Breast epithelium (tissue), 4 donors: ENCODE data around the gene CDX1. TPM values are rescaled to one million over a fixed set of nuclear protein-coding genes. Genes with fewer than 3 reads are reported as not detected.
A peak's percentile ranks its signal among the peaks of the same experiment; 100 is the strongest.

Experiments
- DNase-seq, 2 donors: peaks; one replicate each; pipeline ENCODE4 v3.0.0-alpha.2; 2019; ENCODE audit warnings: low spot score in 2 of 2
- H3K27ac ChIP-seq, 2 donors: fragments of 200-600 bp; sonication (generic) in 1 of 2; one replicate each; pipeline ENCODE4 v1.5.1; 2016 to 2019; ENCODE audit warnings: mild to moderate bottlenecking in 1 of 2
- H3K27me3 ChIP-seq, 2 donors: fragments of 200-600 bp; sonication (generic) in 1 of 2; one replicate each; pipeline versions ENCODE4 v1.5.1 to v1.6.0; 2017 to 2019; ENCODE audit warnings: control low read depth in 1 of 2, mild to moderate bottlenecking in 1 of 2
- H3K36me3 ChIP-seq: fragments of 200-600 bp; one replicate; pipeline ENCODE4 v1.5.1; 2019
- H3K4me1 ChIP-seq, 2 donors: fragments of 200-600 bp; sonication (generic); one replicate each; pipeline ENCODE4 v1.5.1; 2016 to 2019; ENCODE audit warnings: control low read depth in 1 of 2
- H3K4me3 ChIP-seq, 3 donors: fragments of 200-600 bp; sonication (generic); 1 replicate in 2 of 3; 2 replicates in 1 of 3; pipeline ENCODE4 v1.5.1; 2016 to 2019; ENCODE audit warnings: mild to moderate bottlenecking in 3 of 3, moderate library complexity in 2 of 3
- H3K9me3 ChIP-seq, 2 donors: fragments of 200-600 bp; sonication (generic) in 1 of 2; one replicate each; pipeline ENCODE4 v1.5.1; 2016 to 2019; ENCODE audit warnings: control low read depth in 1 of 2
- CTCF ChIP-seq, 3 donors: fragments of 450-650 bp; IDR thresholded peaks; one replicate each; pipeline ENCODE4 v1.5.1; 2016 to 2017; ENCODE audit warnings: antibody characterized with exemption in 3 of 3, mild to moderate bottlenecking in 3 of 3, moderate library complexity in 3 of 3
- POLR2A ChIP-seq: fragments of 450-650 bp; IDR thresholded peaks from one replicate; pipeline ENCODE4 v1.6.1; 2016; ENCODE audit warnings: antibody characterized with exemption, mild to moderate bottlenecking, moderate library complexity
- POLR2AphosphoS5 ChIP-seq, 3 donors: sonication (generic); formaldehyde crosslinking; IDR thresholded peaks; one replicate each; pipeline ENCODE4 v1.6.1; 2017; ENCODE audit warnings: antibody characterized with exemption in 3 of 3
- intact Hi-C: fragments of 100-400 bp; cut with DNase I; formaldehyde crosslinking; loops from one replicate; pipeline ENCODE4 v1.15.1; 2023; ENCODE audit warnings: low total_unique reads
- total RNA-seq, 3 donors: library from RNA; depleted of rRNA; stranded (reverse); fragments of >200 nt; gene quantifications; one replicate each; pipeline ENCODE4 v1.1.0, GENCODE V29; 2016

CDX1 gene
- total RNA-seq, 3 donors from 2014 or later = 1.3 TPM; not detected in 2

GRCh38 chr5:150186137-150186536 is 19.6 kb downstream of the CDX1 start:
- Histone ChIP-seq H3K4me3 (no peak overlapping the region), H3K27ac (no peak overlapping the region), H3K36me3 (no peaks in the 10 kb centered on the region), H3K27me3 (peaks cover 9 to 27% of the 10 kb centered on the region in 2 donors), H3K4me1 (no peaks in the 10 kb centered on the region), H3K9me3 (no peaks in the 10 kb centered on the region)
- TF ChIP-seq POLR2A (no peak), CTCF (IDR thresholded peaks at IDR 0.05) (no peak), POLR2AphosphoS5 (IDR thresholded peaks at IDR 0.05) (no peak)
- intact Hi-C loops = no loop called here
- DNase-seq = no peak

DNA sequence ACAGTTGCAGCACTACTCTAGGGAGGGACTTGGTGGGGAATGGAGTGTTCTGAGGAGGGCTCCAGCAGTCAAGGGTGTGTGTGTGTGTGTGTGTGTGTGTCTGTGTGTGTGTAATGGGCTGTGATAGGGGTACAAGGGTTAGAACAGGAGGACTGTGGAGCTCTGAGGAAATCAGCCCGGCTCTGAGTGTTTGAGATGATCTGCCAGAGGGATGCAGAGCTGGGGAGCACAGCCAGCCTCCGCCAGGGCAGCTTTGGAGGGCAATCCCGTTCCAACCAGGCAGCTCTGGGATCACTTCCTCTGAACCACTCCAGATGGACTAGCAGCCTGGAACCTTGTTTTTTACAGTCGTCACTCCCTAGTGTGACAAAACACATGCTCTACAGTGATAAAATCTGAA is 20.3 kb downstream of the CDX1 start:
- H3K9me3 ChIP-seq = no peaks in the 10 kb centered on the region
- H3K27me3 ChIP-seq = peaks cover 9 to 27% of the 10 kb centered on the region in 2 donors
- TF ChIP-seq CTCF (IDR thresholded peaks at IDR 0.05) (no peak), POLR2AphosphoS5 (IDR thresholded peaks at IDR 0.05) (no peak), POLR2A (no peak)
- H3K27ac ChIP-seq = no peak overlapping the region
- no peaks in the 10 kb centered on the region for H3K4me1 ChIP-seq
- intact Hi-C loops = no loop called here
- no peak overlapping the region for H3K4me3 ChIP-seq
- H3K36me3 ChIP-seq = no peaks in the 10 kb centered on the region
- DNase-seq = no peak

DNA sequence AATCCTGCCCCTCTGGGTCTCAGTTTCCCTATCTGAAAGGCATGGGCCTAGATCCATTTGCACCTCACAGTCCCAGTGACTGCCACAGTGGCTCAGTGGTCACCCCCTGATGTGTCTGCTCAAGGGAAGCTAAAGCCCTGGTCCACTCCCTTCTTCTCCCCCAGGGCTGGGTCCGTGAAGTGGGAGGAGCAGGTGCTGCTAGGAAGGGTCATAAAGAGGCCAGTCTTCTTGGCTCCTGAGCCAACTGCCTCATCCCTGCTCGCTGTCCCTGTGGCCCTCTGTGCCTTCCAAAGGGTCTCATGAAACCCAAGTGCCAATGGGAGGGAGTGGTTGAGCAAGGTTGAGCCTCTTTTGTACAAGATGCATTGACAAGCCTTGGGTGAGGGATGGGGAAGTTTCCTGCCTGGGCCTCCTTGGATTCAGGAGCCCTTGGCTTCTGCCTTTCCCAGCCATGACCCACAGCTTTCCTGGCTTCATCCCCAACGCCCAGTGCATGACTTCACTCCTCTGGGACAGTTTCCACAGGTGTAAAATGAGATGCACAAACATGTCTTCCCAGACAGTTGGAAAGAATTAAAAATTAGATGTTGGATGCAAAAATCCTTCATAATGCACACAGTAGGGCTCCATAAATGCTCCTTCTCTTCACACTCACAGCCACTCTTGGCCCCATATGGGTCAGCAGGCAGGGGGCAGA is 21.7 kb downstream of the CDX1 start:
- Histone ChIP-seq H3K27ac (no peak overlapping the region), H3K36me3 (no peaks in the 10 kb centered on the region), H3K4me1 (no peaks in the 10 kb centered on the region), H3K4me3 (no peak overlapping the region), H3K9me3 (no peaks in the 10 kb centered on the region), H3K27me3 (peaks cover 9 to 27% of the 10 kb centered on the region in 2 donors)
- intact Hi-C loops = no loop called here
- no peak for DNase-seq
- TF ChIP-seq CTCF (IDR thresholded peaks at IDR 0.05) (no peak), POLR2A (no peak), POLR2AphosphoS5 (IDR thresholded peaks at IDR 0.05) (no peak)

GRCh38 chr5:150189326-150189725 is 22.7 kb downstream of the CDX1 start:
- intact Hi-C loops = no loop called here
- DNase-seq = no peak
- TF ChIP-seq POLR2A (no peak), CTCF (IDR thresholded peaks at IDR 0.05) (no peak), POLR2AphosphoS5 (IDR thresholded peaks at IDR 0.05) (no peak)

DNA sequence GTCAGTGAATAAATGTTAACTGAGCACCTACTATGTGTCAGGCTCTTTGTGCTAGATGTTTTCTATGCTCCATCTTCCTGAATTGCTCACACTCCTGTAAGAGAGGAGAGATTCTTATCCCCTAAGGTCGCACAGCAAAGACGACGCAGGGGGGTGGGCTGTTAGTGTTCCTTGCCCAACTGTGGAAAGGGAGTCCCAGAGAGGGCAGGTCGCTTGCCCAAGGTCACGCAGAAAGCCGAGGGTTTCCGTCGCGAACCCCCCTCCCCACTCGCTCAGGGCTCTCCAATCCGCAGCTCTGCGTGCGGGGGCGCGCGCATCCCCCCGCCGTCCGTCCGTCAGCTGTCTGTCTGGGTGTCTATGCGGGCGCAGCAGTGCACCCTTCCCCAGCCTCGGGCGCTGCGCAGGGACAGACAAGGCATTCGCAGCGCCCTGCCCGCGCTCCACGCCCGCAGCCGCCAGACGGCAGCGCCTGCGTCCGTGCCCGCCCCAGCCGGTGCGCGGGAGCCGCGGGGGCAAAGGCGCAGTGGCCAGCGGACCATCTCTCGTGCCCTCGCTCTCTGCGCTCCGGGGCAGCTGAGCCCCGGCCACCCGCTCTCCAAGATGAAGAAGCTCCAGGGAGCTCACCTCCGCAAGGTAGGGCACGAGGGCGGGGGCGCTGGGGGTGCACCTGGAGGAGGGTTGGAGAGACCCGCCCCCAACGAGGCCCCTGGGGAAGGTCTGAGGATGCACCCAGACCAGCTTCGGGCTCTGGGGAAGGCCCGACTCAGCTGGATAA is 23.3 kb downstream of the CDX1 start, which contains the start of gene SLC6A7:
SLC6A7 (plus strand) TSS at position 335 of the 775 bp plus-strand sequence; CDS start at position 601, 266 bp downstream.
- Histone ChIP-seq H3K4me3 (peak within 1 kb of the TSS in 1 of 3 donors; percentile 52), H3K27me3 (peaks cover 9 to 27% of the 10 kb centered on the region in 2 donors), H3K4me1 (no peaks in the 10 kb centered on the region), H3K9me3 (no peaks in the 10 kb centered on the region), H3K27ac (no peak within 1 kb of the TSS), H3K36me3 (no peaks in the 10 kb centered on the region)
- intact Hi-C loops = no loop called here
- DNase-seq = no peak
- no peak for TF ChIP-seq POLR2AphosphoS5 (IDR thresholded peaks at IDR 0.05)
- TF ChIP-seq POLR2A = no peak
- no peak for TF ChIP-seq CTCF (IDR thresholded peaks at IDR 0.05)

More at GRCh38 chr5:150189326-150189725, 22.7 kb downstream of the CDX1 start:
- no peaks in the 10 kb centered on the region for H3K4me1 ChIP-seq
- H3K27ac ChIP-seq = no peak overlapping the region
- H3K9me3 ChIP-seq = no peaks in the 10 kb centered on the region
- no peaks in the 10 kb centered on the region for H3K36me3 ChIP-seq
- peaks cover 9 to 27% of the 10 kb centered on the region in 2 donors for H3K27me3 ChIP-seq
- H3K4me3 ChIP-seq = no peak overlapping the region
